ENCODE measurements around the gene GARRE1.

DNA sequence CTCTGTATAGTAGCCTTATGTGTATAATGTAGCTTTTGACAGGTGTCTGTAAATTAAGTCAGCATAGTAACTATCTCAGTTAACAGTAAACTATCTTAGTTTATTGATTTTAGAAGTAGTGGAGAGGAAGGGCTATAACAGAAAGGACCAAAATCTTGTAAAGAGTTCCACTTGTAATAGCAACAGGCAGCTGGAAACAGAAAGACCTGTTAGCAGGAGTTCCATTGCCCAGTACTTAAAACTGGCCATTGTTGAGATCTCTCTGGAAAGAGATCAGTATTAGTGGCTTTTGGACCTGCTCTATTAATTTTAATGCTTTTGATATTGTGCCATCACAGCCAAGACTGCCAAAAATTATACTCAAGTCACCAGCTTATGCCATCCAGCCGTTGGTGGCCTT, 32.0 kb upstream of the GARRE1 start:
- TF ChIP-seq, protein P1, sequence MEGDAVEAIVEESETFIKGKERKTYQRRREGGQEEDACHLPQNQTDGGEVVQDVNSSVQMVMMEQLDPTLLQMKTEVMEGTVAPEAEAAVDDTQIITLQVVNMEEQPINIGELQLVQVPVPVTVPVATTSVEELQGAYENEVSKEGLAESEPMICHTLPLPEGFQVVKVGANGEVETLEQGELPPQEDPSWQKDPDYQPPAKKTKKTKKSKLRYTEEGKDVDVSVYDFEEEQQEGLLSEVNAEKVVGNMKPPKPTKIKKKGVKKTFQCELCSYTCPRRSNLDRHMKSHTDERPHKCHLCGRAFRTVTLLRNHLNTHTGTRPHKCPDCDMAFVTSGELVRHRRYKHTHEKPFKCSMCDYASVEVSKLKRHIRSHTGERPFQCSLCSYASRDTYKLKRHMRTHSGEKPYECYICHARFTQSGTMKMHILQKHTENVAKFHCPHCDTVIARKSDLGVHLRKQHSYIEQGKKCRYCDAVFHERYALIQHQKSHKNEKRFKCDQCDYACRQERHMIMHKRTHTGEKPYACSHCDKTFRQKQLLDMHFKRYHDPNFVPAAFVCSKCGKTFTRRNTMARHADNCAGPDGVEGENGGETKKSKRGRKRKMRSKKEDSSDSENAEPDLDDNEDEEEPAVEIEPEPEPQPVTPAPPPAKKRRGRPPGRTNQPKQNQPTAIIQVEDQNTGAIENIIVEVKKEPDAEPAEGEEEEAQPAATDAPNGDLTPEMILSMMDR (IDR thresholded peaks at IDR 0.05; ENCODE audit: poor library complexity) = no peak
- TF ChIP-seq EZH2phosphoT487 (IDR thresholded peaks at IDR 0.05; ENCODE audit: low read depth, severe bottlenecking, unreplicated experiment) = no peak
